ENCODE data around the gene ACY1.

ACY1 gene

GRCh38 chr3:51971350-51971749 is 12.0 kb upstream of the ACY1 start:
- Histone ChIP-seq H3K27me3 (ENCODE audit: insufficient read depth, insufficient read length) (peaks cover 22% of the 10 kb centered on the region), H3K4me3 (ENCODE audit: insufficient read length, low read depth) (peak overlapping the region; percentile 6), H3K9ac (ENCODE audit: insufficient read length, low read depth) (peak overlapping the region; percentile 39), H3K9me3 (ENCODE audit: insufficient read depth, low read length) (no peaks in the 10 kb centered on the region), H3K4me1 (ENCODE audit: insufficient read depth, insufficient read length) (peaks cover 39% of the 10 kb centered on the region), H3K36me3 (ENCODE audit: insufficient read depth, insufficient read length, low read length) (peaks cover 27% of the 10 kb centered on the region)
- TF ChIP-seq YY1 (IDR thresholded peaks at IDR 0.05; ENCODE audit: insufficient read depth, insufficient read length) (no peak), ZNF274 (IDR thresholded peaks at IDR 0.05; ENCODE audit: low read depth, low read length) (no peak), SUZ12 (IDR thresholded peaks at IDR 0.05; ENCODE audit: extremely low read depth, insufficient read depth, insufficient read length) (no peak)
- no peak for DNase-seq (ENCODE audit: low read depth, low spot score)

- peaks cover 25% of the 10 kb centered on the region for H3K36me3 ChIP-seq (ENCODE audit: insufficient read depth, insufficient read length, low read length)
- no peaks in the 10 kb centered on the region for H3K9me3 ChIP-seq (ENCODE audit: insufficient read depth, low read length)
- TF ChIP-seq SUZ12 (IDR thresholded peaks at IDR 0.05; ENCODE audit: extremely low read depth, insufficient read depth, insufficient read length) (no peak), YY1 (IDR thresholded peaks at IDR 0.05; ENCODE audit: insufficient read depth, insufficient read length) (no peak), ZNF274 (IDR thresholded peaks at IDR 0.05; ENCODE audit: low read depth, low read length) (no peak)
- DNase-seq (ENCODE audit: low read depth, low spot score): no peak
- H3K27me3 ChIP-seq (ENCODE audit: insufficient read depth, insufficient read length): peaks cover 26% of the 10 kb centered on the region
- peak overlapping the region; percentile 61 for H3K4me3 ChIP-seq (ENCODE audit: insufficient read length, low read depth)
- H3K9ac ChIP-seq (ENCODE audit: insufficient read length, low read depth): peak overlapping the region; percentile 85
- peaks cover 25% of the 10 kb centered on the region for H3K4me1 ChIP-seq (ENCODE audit: insufficient read depth, insufficient read length)
Measured at GRCh38 chr3:51974277-51974962, 8.9 kb upstream of the ACY1 start.

- Histone ChIP-seq H3K9ac (ENCODE audit: insufficient read length, low read depth) (peak within 1 kb of the TSS; percentile 85), H3K9me3 (ENCODE audit: insufficient read depth, low read length) (no peaks in the 10 kb centered on the region), H3K36me3 (ENCODE audit: insufficient read depth, insufficient read length, low read length) (peaks cover 18% of the 10 kb centered on the region), H3K4me3 (ENCODE audit: insufficient read length, low read depth) (peak within 1 kb of the TSS; percentile 61), H3K4me1 (ENCODE audit: insufficient read depth, insufficient read length) (peaks cover 20% of the 10 kb centered on the region), H3K27me3 (ENCODE audit: insufficient read depth, insufficient read length) (peaks cover 26% of the 10 kb centered on the region)
- no peak for DNase-seq (ENCODE audit: low read depth, low spot score)
- peak; percentile 11 for TF ChIP-seq YY1 (IDR thresholded peaks at IDR 0.05; ENCODE audit: insufficient read depth, insufficient read length)
- TF ChIP-seq SUZ12 (IDR thresholded peaks at IDR 0.05; ENCODE audit: extremely low read depth, insufficient read depth, insufficient read length): no peak
Measured at GRCh38 chr3:51974963-51975851, 8.1 kb upstream of the ACY1 start, which contains the start of gene ABHD14A. Gene ABHD14A (plus strand): TSS chr3:51975064. CDS start chr3:51975136, 72 bp downstream.

GRCh38 chr3:51975852-51976549 is 7.3 kb upstream of the ACY1 start:
- Histone ChIP-seq H3K4me3 (ENCODE audit: insufficient read length, low read depth) (peak overlapping the region; percentile 61), H3K9ac (ENCODE audit: insufficient read length, low read depth) (peak overlapping the region; percentile 85)

GRCh38 chr3:51977446-51978142 is 5.7 kb upstream of the ACY1 start:
- no peaks in the 10 kb centered on the region for H3K36me3 ChIP-seq (ENCODE audit: insufficient read depth, insufficient read length, low read length)
- no peaks in the 10 kb centered on the region for H3K9me3 ChIP-seq (ENCODE audit: insufficient read depth, low read length)
- DNase-seq (ENCODE audit: low read depth, low spot score): no peak
- H3K4me1 ChIP-seq (ENCODE audit: insufficient read depth, insufficient read length): peaks cover 15% of the 10 kb centered on the region
- peaks cover 26% of the 10 kb centered on the region for H3K27me3 ChIP-seq (ENCODE audit: insufficient read depth, insufficient read length)
- no peak overlapping the region for H3K4me3 ChIP-seq (ENCODE audit: insufficient read length, low read depth)
- no peak for TF ChIP-seq ZNF274 (IDR thresholded peaks at IDR 0.05; ENCODE audit: low read depth, low read length)
- no peak for TF ChIP-seq SUZ12 (IDR thresholded peaks at IDR 0.05; ENCODE audit: extremely low read depth, insufficient read depth, insufficient read length)
- no peak for TF ChIP-seq YY1 (IDR thresholded peaks at IDR 0.05; ENCODE audit: insufficient read depth, insufficient read length)
- H3K9ac ChIP-seq (ENCODE audit: insufficient read length, low read depth): peak overlapping the region; percentile 17

More at GRCh38 chr3:51975852-51976549, 7.3 kb upstream of the ACY1 start:
- H3K9me3 ChIP-seq (ENCODE audit: insufficient read depth, low read length): no peaks in the 10 kb centered on the region
- H3K36me3 ChIP-seq (ENCODE audit: insufficient read depth, insufficient read length, low read length): peaks cover 11% of the 10 kb centered on the region
- TF ChIP-seq SUZ12 (IDR thresholded peaks at IDR 0.05; ENCODE audit: extremely low read depth, insufficient read depth, insufficient read length): no peak
- TF ChIP-seq YY1 (IDR thresholded peaks at IDR 0.05; ENCODE audit: insufficient read depth, insufficient read length): no peak
- TF ChIP-seq ZNF274 (IDR thresholded peaks at IDR 0.05; ENCODE audit: low read depth, low read length): no peak
- H3K27me3 ChIP-seq (ENCODE audit: insufficient read depth, insufficient read length): peaks cover 26% of the 10 kb centered on the region
- H3K4me1 ChIP-seq (ENCODE audit: insufficient read depth, insufficient read length): peaks cover 16% of the 10 kb centered on the region
- DNase-seq (ENCODE audit: low read depth, low spot score): no peak

- H3K9me3 ChIP-seq (ENCODE audit: insufficient read depth, low read length): no peaks in the 10 kb centered on the region
- peaks cover 26% of the 10 kb centered on the region for H3K27me3 ChIP-seq (ENCODE audit: insufficient read depth, insufficient read length)
- no peak for DNase-seq (ENCODE audit: low read depth, low spot score)
- no peak overlapping the region for H3K9ac ChIP-seq (ENCODE audit: insufficient read length, low read depth)
- peaks cover 18% of the 10 kb centered on the region for H3K4me1 ChIP-seq (ENCODE audit: insufficient read depth, insufficient read length)
- no peaks in the 10 kb centered on the region for H3K36me3 ChIP-seq (ENCODE audit: insufficient read depth, insufficient read length, low read length)
- TF ChIP-seq SUZ12 (IDR thresholded peaks at IDR 0.05; ENCODE audit: extremely low read depth, insufficient read depth, insufficient read length): no peak
- TF ChIP-seq YY1 (IDR thresholded peaks at IDR 0.05; ENCODE audit: insufficient read depth, insufficient read length): no peak
- no peak for TF ChIP-seq ZNF274 (IDR thresholded peaks at IDR 0.05; ENCODE audit: low read depth, low read length)
- no peak overlapping the region for H3K4me3 ChIP-seq (ENCODE audit: insufficient read length, low read depth)
Measured at GRCh38 chr3:51978143-51978502, 5.2 kb upstream of the ACY1 start.
